ENCODE results near the gene CYP19A1. TPM values are rescaled to one million over a fixed set of nuclear protein-coding genes. Genes with fewer than 3 reads are reported as not detected.
A peak's percentile ranks its signal among the peaks of the same experiment; 100 is the strongest.

Gene CYP19A1
- total and polyA plus RNA-seq, 4 donors: 0.29 to 1.4 (median 0.84) TPM

GRCh38 chr15:51212909-51213308, 125.5 kb downstream of the CYP19A1 start:
- H3K9me3 ChIP-seq (ENCODE audit: control insufficient read depth, insufficient read depth, low read length): no peaks in the 10 kb centered on the region
- no peaks in the 10 kb centered on the region for H3K4me1 ChIP-seq (ENCODE audit: control insufficient read depth, insufficient read depth, low read length)
- no peaks in the 10 kb centered on the region for H3K36me3 ChIP-seq (ENCODE audit: control insufficient read depth, insufficient read depth, low read length)
- no peaks in the 10 kb centered on the region for H3K27me3 ChIP-seq (ENCODE audit: control insufficient read depth, insufficient read depth, low read length)
- H3K4me3 ChIP-seq (ENCODE audit: low read depth, low read length): no peak overlapping the region
- no peak for DNase-seq (ENCODE audit: low read depth in 4 of 6, low spot score in 6 of 6)
- no CpG with 5 or more reads among the region's 2 CpGs for WGBS (ENCODE audit: insufficient coverage)
- no peak overlapping the region for H3K27ac ChIP-seq (ENCODE audit: low read depth, low read length)

GRCh38 chr15:51212239-51212638, 126.2 kb downstream of the CYP19A1 start:
- Histone ChIP-seq H3K27ac (ENCODE audit: low read depth, low read length) (no peak overlapping the region), H3K4me3 (ENCODE audit: low read depth, low read length) (no peak overlapping the region), H3K36me3 (ENCODE audit: control insufficient read depth, insufficient read depth, low read length) (no peaks in the 10 kb centered on the region), H3K4me1 (ENCODE audit: control insufficient read depth, insufficient read depth, low read length) (no peaks in the 10 kb centered on the region), H3K27me3 (ENCODE audit: control insufficient read depth, insufficient read depth, low read length) (no peaks in the 10 kb centered on the region), H3K9me3 (ENCODE audit: control insufficient read depth, insufficient read depth, low read length) (no peaks in the 10 kb centered on the region)
- DNase-seq (ENCODE audit: low read depth in 4 of 6, low spot score in 6 of 6): no peak
- WGBS (ENCODE audit: insufficient coverage): 100% methylated on average over 2 of the region's 5 CpGs

- no peak overlapping the region for H3K27ac ChIP-seq (ENCODE audit: low read depth, low read length)
- H3K4me1 ChIP-seq (ENCODE audit: control insufficient read depth, insufficient read depth, low read length): no peaks in the 10 kb centered on the region
- H3K4me3 ChIP-seq (ENCODE audit: low read depth, low read length): no peak overlapping the region
- no peaks in the 10 kb centered on the region for H3K36me3 ChIP-seq (ENCODE audit: control insufficient read depth, insufficient read depth, low read length)
- H3K9me3 ChIP-seq (ENCODE audit: control insufficient read depth, insufficient read depth, low read length): no peaks in the 10 kb centered on the region
- H3K27me3 ChIP-seq (ENCODE audit: control insufficient read depth, insufficient read depth, low read length): no peaks in the 10 kb centered on the region
- WGBS (ENCODE audit: insufficient coverage): 74% methylated on average over 2 of the region's 3 CpGs
- no peak for DNase-seq (ENCODE audit: low read depth in 4 of 6, low spot score in 6 of 6)
Observed at GRCh38 chr15:51205050-51205975, 133.1 kb downstream of the CYP19A1 start.

DNA sequence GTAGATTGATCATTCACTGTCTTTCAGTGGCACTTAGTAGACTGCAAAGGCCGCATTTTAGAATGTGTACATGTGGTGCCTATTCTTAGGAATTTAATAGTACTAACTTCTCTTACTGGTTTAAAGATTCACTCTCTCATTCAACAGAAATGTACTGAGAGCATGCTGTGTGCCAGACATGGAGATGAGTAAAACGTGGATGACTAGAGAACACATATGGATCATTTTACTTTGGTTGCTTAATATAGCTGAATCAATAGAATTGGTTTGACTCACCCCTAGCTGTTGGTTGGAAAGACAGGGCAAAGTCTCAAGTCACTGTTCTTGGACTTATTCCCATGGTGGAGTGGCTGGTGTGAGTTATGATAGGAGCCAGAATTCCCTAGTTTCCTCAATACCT, 134.6 kb downstream of the CYP19A1 start:
- H3K4me3 ChIP-seq (ENCODE audit: low read depth, low read length): no peak overlapping the region
- H3K36me3 ChIP-seq (ENCODE audit: control insufficient read depth, insufficient read depth, low read length): no peaks in the 10 kb centered on the region
- no peaks in the 10 kb centered on the region for H3K27me3 ChIP-seq (ENCODE audit: control insufficient read depth, insufficient read depth, low read length)
- no CpG with 5 or more reads among the region's 2 CpGs for WGBS (ENCODE audit: insufficient coverage)
- DNase-seq (ENCODE audit: low read depth in 4 of 6, low spot score in 6 of 6): no peak
- peaks cover 3% of the 10 kb centered on the region for H3K4me1 ChIP-seq (ENCODE audit: control insufficient read depth, insufficient read depth, low read length)
- H3K9me3 ChIP-seq (ENCODE audit: control insufficient read depth, insufficient read depth, low read length): no peaks in the 10 kb centered on the region
- H3K27ac ChIP-seq (ENCODE audit: low read depth, low read length): no peak overlapping the region

DNA sequence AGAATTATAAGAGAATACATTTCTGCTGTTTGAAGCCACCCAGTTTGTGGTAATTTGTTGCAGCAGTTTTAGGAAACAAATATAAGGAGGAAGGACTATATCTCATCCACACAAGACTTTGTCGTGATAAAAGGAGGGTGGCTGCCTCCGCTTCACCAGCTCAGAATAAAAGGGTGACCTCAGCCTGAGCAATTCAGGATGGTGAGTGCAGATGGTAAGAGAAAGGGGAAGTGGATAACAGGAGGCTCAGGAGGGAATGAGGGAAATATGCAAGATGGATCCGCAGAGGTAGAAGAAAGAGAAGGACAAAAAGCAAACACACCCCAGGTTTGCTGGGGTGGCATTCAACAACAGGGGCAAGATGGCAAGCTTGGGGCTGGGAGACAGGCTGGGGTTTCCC, 135.6 kb downstream of the CYP19A1 start:
- Histone ChIP-seq H3K9me3 (ENCODE audit: control insufficient read depth, insufficient read depth, low read length) (no peaks in the 10 kb centered on the region), H3K27me3 (ENCODE audit: control insufficient read depth, insufficient read depth, low read length) (no peaks in the 10 kb centered on the region), H3K36me3 (ENCODE audit: control insufficient read depth, insufficient read depth, low read length) (no peaks in the 10 kb centered on the region), H3K4me1 (ENCODE audit: control insufficient read depth, insufficient read depth, low read length) (peaks cover 4% of the 10 kb centered on the region), H3K4me3 (ENCODE audit: low read depth, low read length) (no peak overlapping the region), H3K27ac (ENCODE audit: low read depth, low read length) (no peak overlapping the region)
- no peak for DNase-seq (ENCODE audit: low read depth in 4 of 6, low spot score in 6 of 6)
- 80% methylated on average over 1 of the region's 3 CpGs for WGBS (ENCODE audit: insufficient coverage)

GRCh38 chr15:51201581-51201980, 136.8 kb downstream of the CYP19A1 start:
- no peak overlapping the region for H3K27ac ChIP-seq (ENCODE audit: low read depth, low read length)
- no peak for DNase-seq (ENCODE audit: low read depth in 4 of 6, low spot score in 6 of 6)
- no peak overlapping the region for H3K4me3 ChIP-seq (ENCODE audit: low read depth, low read length)
- H3K27me3 ChIP-seq (ENCODE audit: control insufficient read depth, insufficient read depth, low read length): no peaks in the 10 kb centered on the region
- 63% methylated on average over 2 of the region's 5 CpGs for WGBS (ENCODE audit: insufficient coverage)
- H3K9me3 ChIP-seq (ENCODE audit: control insufficient read depth, insufficient read depth, low read length): no peaks in the 10 kb centered on the region
- H3K36me3 ChIP-seq (ENCODE audit: control insufficient read depth, insufficient read depth, low read length): no peaks in the 10 kb centered on the region
- peaks cover 4% of the 10 kb centered on the region for H3K4me1 ChIP-seq (ENCODE audit: control insufficient read depth, insufficient read depth, low read length)

DNA sequence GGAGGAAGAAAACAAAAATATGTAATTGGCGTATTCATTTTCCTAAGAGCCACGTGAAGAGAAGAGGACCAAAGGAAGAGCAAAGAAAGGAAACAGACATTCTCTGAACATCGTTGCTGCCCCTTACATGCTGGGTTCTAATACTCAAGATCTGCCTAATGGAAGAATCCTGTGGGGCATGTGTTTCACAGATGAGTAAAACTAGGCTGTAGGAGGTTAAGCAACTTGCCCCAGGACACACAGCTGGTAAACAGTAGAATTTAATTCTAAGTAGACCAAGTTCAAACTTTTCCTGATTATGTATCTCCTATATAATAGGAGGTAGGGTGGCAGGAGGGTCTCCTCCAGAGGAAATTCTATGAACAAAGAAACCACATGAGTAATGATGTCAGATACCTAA, 137.6 kb downstream of the CYP19A1 start:
- Histone ChIP-seq H3K27ac (ENCODE audit: low read depth, low read length) (no peak overlapping the region), H3K9me3 (ENCODE audit: control insufficient read depth, insufficient read depth, low read length) (no peaks in the 10 kb centered on the region), H3K4me3 (ENCODE audit: low read depth, low read length) (no peak overlapping the region), H3K4me1 (ENCODE audit: control insufficient read depth, insufficient read depth, low read length) (peaks cover 4% of the 10 kb centered on the region), H3K27me3 (ENCODE audit: control insufficient read depth, insufficient read depth, low read length) (no peaks in the 10 kb centered on the region), H3K36me3 (ENCODE audit: control insufficient read depth, insufficient read depth, low read length) (no peaks in the 10 kb centered on the region)
- WGBS (ENCODE audit: insufficient coverage): 93% methylated on average over 3 of the region's 3 CpGs
- no peak for DNase-seq (ENCODE audit: low read depth in 4 of 6, low spot score in 6 of 6)

DNA sequence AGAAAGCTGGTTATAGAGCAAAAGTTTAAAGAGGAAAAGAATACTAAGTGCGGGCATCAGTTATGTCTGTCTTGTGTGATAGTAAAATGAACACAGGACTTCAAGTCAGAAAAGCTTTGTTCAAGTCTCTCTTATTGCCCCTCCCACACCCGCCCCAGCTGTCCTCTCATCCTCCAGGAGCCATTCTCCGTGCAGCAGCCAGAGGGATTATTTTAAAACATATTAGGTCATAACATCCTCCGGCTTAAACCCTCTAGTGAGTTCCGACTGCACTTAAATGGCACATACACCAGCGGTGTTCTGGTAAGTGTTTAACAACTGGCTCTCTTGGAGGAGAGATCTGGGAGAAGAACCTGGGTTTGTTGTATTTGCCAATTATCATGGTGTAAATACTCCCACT, 138.9 kb downstream of the CYP19A1 start:
- H3K27me3 ChIP-seq (ENCODE audit: control insufficient read depth, insufficient read depth, low read length): no peaks in the 10 kb centered on the region
- H3K9me3 ChIP-seq (ENCODE audit: control insufficient read depth, insufficient read depth, low read length): no peaks in the 10 kb centered on the region
- 100% methylated on average over 1 of the region's 6 CpGs for WGBS (ENCODE audit: insufficient coverage)
- H3K4me3 ChIP-seq (ENCODE audit: low read depth, low read length): no peak overlapping the region
- H3K4me1 ChIP-seq (ENCODE audit: control insufficient read depth, insufficient read depth, low read length): peaks cover 4% of the 10 kb centered on the region
- no peaks in the 10 kb centered on the region for H3K36me3 ChIP-seq (ENCODE audit: control insufficient read depth, insufficient read depth, low read length)
- no peak overlapping the region for H3K27ac ChIP-seq (ENCODE audit: low read depth, low read length)
- DNase-seq (ENCODE audit: low read depth in 4 of 6, low spot score in 6 of 6): no peak

- 67% methylated on average over 2 of the region's 6 CpGs for WGBS (ENCODE audit: insufficient coverage)
- Histone ChIP-seq H3K9me3 (ENCODE audit: control insufficient read depth, insufficient read depth, low read length) (no peaks in the 10 kb centered on the region), H3K27me3 (ENCODE audit: control insufficient read depth, insufficient read depth, low read length) (no peaks in the 10 kb centered on the region), H3K4me3 (ENCODE audit: low read depth, low read length) (no peak overlapping the region), H3K36me3 (ENCODE audit: control insufficient read depth, insufficient read depth, low read length) (no peaks in the 10 kb centered on the region), H3K27ac (ENCODE audit: low read depth, low read length) (no peak overlapping the region), H3K4me1 (ENCODE audit: control insufficient read depth, insufficient read depth, low read length) (peaks cover 4% of the 10 kb centered on the region)
- DNase-seq (ENCODE audit: low read depth in 4 of 6, low spot score in 6 of 6): peak in 1 of 6 donors; percentile 57
Observed at GRCh38 chr15:51198701-51199232, 139.6 kb downstream of the CYP19A1 start.

- 83% methylated on average over 1 of the region's 3 CpGs for WGBS (ENCODE audit: insufficient coverage)
- no peak overlapping the region for H3K27ac ChIP-seq (ENCODE audit: low read depth, low read length)
Observed at GRCh38 chr15:51195459-51195858, 142.9 kb downstream of the CYP19A1 start.

More at GRCh38 chr15:51195459-51195858, 142.9 kb downstream of the CYP19A1 start:
- Histone ChIP-seq H3K4me1 (ENCODE audit: control insufficient read depth, insufficient read depth, low read length) (peaks cover 11% of the 10 kb centered on the region), H3K36me3 (ENCODE audit: control insufficient read depth, insufficient read depth, low read length) (no peaks in the 10 kb centered on the region), H3K27me3 (ENCODE audit: control insufficient read depth, insufficient read depth, low read length) (no peaks in the 10 kb centered on the region), H3K9me3 (ENCODE audit: control insufficient read depth, insufficient read depth, low read length) (no peaks in the 10 kb centered on the region), H3K4me3 (ENCODE audit: low read depth, low read length) (no peak overlapping the region)
- DNase-seq (ENCODE audit: low read depth in 4 of 6, low spot score in 6 of 6): no peak

Data from spinal cord (tissue), 10 donors.